GM19025 (cell line): Measurements from ENCODE around the gene PRKACA.

Experiments
- ATAC-seq: cut with Tn5 transposase; IDR thresholded peaks from one replicate; pipeline ENCODE4 v1.9.1; 2021; ENCODE audit warnings: mild to moderate bottlenecking, low read depth, moderate library complexity; ENCODE audit not compliant: unreplicated experiment

PRKACA gene

GRCh38 chr19:14117668-14118164 lies at the start of gene PRKACA:
Gene PRKACA (minus strand): TSS chr19:14117762. CDS start chr19:14117547, 215 bp downstream.
- peak; percentile 91 for ATAC-seq

GRCh38 chr19:14166999-14167575 lies 49.5 kb upstream of the PRKACA start:
- no peak for ATAC-seq

- ATAC-seq: no peak
Measured at GRCh38 chr19:14165990-14166830, 48.6 kb upstream of the PRKACA start.

- ATAC-seq: no peak
Measured at GRCh38 chr19:14164724-14165493, 47.3 kb upstream of the PRKACA start.

GRCh38 chr19:14164082-14164481 lies 46.5 kb upstream of the PRKACA start:
- ATAC-seq: no peak

- no peak for ATAC-seq
Measured at GRCh38 chr19:14162871-14163297, 45.3 kb upstream of the PRKACA start.

DNA sequence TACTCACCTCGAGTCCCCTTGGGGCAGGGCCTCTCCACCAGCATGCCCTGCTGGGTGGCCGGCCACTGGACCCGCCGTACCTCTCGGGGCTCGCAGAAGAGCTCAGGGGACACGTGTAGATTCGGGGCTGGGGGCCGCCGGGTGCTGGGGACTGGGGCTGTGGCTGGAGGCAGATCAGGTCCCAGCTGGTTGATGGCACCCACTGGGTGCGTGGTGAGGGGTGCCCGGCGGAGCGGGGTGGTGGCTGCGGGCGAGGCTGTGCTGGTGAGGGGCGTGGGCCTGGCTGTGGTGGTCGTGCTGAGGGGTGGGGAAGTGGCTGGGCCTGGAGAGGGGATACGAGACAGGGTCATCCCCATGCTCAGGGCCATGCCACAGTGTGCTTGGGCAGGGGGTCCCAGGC lies 43.7 kb upstream of the PRKACA start:
- ATAC-seq: no peak

- no peak for ATAC-seq
Measured at GRCh38 chr19:14160017-14160703, 42.6 kb upstream of the PRKACA start.

DNA sequence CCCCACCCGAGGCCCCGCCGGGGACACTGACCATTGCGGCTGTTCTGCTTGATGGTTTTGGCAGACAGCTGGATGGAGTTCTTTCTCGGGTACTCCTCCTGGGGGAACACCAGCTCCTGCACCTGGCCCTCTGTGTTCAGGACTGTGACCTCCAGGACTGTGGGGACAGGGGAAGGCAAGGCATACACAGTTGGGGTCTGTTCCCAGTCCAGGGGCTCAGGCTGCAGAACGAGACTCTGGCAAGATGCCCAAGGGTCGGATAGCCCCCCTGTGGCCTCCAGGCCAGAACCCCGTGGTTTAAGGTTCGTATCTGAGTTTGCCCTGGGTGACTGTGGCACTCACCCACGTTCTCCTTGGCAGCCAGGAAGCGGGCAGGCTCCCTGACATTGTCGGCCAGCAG lies 41.5 kb upstream of the PRKACA start:
- ATAC-seq: no peak

DNA sequence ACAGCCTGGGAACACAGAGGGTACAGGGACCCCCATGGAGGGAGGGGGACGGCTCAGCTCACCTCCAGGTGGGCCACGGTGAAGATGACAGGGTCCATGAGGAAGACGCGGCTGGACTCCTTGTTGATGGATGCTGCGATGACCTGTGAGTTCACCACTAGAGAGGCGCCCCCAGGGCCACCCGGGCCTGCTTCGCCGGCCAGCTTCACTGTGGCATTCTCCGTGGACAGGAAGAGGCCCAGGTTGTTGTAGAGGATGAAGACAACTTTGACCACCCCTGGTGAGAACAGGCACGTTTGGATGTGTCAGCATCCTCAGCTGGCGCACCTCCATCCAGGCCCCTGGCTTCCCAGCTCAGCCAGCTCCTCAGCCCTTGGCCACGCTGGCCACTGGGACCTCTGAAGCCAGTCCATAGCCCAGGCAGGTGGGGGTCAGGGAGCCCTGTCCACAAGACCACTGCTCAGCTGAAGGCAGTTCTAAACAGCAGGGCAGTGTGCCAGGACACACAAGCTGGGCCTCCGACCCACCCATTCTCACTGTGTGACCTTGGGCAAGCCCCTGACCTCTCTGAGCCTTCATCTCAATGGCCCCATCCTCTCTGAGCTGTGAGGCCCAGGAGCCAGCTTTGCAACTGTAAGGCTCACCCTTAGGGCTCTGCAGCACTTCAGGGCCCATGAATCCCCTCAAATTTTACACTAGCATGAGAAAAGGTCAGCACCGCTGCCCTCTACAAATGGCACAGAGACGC lies 40.9 kb upstream of the PRKACA start:
- no peak for ATAC-seq

GRCh38 chr19:14156971-14157717 lies 39.6 kb upstream of the PRKACA start:
- no peak for ATAC-seq

- ATAC-seq: no peak
Measured at GRCh38 chr19:14156122-14156521, 38.6 kb upstream of the PRKACA start.

DNA sequence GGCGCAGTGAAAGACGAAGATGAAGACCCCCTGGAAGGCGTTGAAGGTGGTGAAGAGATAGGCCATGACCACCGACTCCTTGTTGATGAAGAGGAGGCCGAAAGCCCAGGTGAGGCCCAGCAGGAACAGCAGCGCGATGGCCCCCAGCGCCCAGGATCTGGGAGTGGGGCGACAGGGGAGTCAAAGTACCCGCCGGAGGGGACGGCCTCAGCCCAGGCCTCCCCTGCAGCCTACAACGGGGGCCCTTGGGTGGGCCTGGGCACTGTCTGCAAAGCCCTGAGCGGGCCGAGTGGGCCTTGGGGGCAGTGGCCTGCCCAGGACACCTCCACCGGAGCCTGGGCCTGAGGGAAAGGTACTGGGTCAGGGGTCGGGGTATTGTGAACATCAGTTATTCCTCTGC lies 37.8 kb upstream of the PRKACA start:
- ATAC-seq: no peak

DNA sequence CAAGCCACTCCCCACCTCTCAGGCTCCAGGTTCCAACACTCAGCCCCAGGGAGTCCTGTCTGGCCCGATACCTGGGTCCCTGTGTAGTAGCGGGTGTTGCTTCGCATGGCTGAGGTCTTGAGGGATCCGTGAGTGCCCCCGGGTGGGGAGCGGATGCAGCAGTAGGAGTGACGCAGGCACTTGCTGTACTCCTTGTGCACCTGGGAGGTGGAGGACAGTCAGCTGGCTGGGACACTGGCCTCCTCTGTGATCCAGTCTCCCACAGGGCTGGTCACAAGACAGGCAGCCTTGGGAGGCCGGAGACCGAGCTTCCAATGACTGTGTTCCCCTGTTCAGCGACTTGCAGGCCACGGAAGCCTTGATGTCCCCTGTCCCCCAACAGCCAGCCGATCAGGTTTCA lies 35.2 kb upstream of the PRKACA start:
- no peak for ATAC-seq

GRCh38 chr19:14150770-14151661 lies 33.5 kb upstream of the PRKACA start:
- no peak for ATAC-seq

DNA sequence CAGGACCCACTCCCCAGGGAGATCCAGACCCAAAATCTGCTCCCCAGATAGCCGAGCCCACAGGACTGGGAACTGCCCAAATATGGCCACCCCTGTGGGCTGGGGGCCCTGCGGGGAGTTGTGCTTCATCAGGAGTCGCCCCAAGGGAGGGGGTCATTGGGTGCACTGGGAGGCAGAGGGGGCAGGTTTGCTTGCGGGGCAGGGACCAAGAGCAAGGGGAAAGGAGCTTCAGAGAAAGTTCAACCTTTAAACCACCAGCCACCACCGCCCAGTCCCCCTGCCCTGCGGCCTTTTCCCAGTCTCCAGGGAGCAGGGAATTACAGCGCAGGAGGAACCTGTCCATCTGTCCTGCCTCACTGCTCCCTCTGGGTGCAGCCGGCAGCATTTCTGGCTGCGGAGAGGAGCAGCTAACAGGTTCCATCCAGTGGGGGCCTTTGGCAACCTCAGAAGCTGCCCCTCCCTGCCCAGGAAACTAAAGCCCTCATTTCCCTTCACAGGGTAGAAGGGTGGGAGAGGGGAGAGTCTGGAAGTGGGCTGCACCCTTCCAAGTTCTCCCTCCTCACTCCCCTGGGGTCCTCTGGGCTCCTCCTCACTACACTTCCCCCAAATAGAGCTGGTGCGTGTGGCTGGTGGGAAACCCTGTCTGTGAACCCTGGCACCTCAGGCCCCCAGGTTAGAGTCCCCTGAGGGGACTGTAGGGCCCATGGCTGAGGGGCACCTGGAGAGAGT lies 32.6 kb upstream of the PRKACA start:
- no peak for ATAC-seq

- no peak for ATAC-seq
Measured at GRCh38 chr19:14149509-14149994, 32.0 kb upstream of the PRKACA start.
